Measurements from ENCODE around the gene RBM20. TPM values are rescaled to one million over a fixed set of nuclear protein-coding genes. Genes with fewer than 3 reads are reported as not detected.

Gene RBM20
- total RNA-seq, 4 donors from 2014 or later = 7.4 to 18.4 (median 10.2) TPM

GRCh38 chr10:110735620-110736027 lies 91.5 kb downstream of the RBM20 start:
- ATAC-seq (no peak), DNase-seq (no peak)
- no peaks in the 10 kb centered on the region for H3K36me3 ChIP-seq
- H3K4me3 ChIP-seq = no peak overlapping the region
- TF ChIP-seq CTCF (IDR thresholded peaks at IDR 0.05 in 4 of 5, conservative IDR thresholded peaks at IDR 0.05 in 1 of 5) (no peak), POLR2A (IDR thresholded peaks at IDR 0.05) (no peak)
- in situ Hi-C loops (cut with MboI; ENCODE audit: low sequenced_read_pairs in 4 of 4) = loop anchor here in 1 of 4 donors (5.0 kb wide), 1 partner anchor 157 kb away; no protein-coding TSS in a partner anchor
- H3K9me3 ChIP-seq = no peaks in the 10 kb centered on the region
- H3K27me3 ChIP-seq = no peaks in the 10 kb centered on the region
- H3K4me1 ChIP-seq = peaks cover 10 to 12% of the 10 kb centered on the region in 2 donors
- intact Hi-C loops (cut with DNase I; ENCODE audit: low total_unique reads) = no loop called here
- H3K27ac ChIP-seq = no peak overlapping the region

- H3K27me3 ChIP-seq = no peaks in the 10 kb centered on the region
- H3K9me3 ChIP-seq = no peaks in the 10 kb centered on the region
- H3K4me1 ChIP-seq = peaks cover 10 to 12% of the 10 kb centered on the region in 2 donors
- ATAC-seq (no peak), DNase-seq (no peak)
- H3K27ac ChIP-seq = no peak overlapping the region
- TF ChIP-seq POLR2A (IDR thresholded peaks at IDR 0.05) = no peak
- no peak for TF ChIP-seq CTCF (IDR thresholded peaks at IDR 0.05 in 4 of 5, conservative IDR thresholded peaks at IDR 0.05 in 1 of 5)
- in situ Hi-C loops (cut with MboI; ENCODE audit: low sequenced_read_pairs in 4 of 4) (loop anchor here in 1 of 4 donors (5.0 kb wide), 1 partner anchor 154 kb away; no protein-coding TSS in a partner anchor), intact Hi-C loops (cut with DNase I; ENCODE audit: low total_unique reads) (no loop called here)
- H3K36me3 ChIP-seq = no peaks in the 10 kb centered on the region
- no peak overlapping the region for H3K4me3 ChIP-seq
These were observed 93.9 kb downstream of the RBM20 start for GRCh38 chr10:110737886-110738634.

- TF ChIP-seq POLR2A (IDR thresholded peaks at IDR 0.05) (no peak), CTCF (IDR thresholded peaks at IDR 0.05 in 4 of 5, conservative IDR thresholded peaks at IDR 0.05 in 1 of 5) (no peak)
- no peaks in the 10 kb centered on the region for H3K9me3 ChIP-seq
- in situ Hi-C loops (cut with MboI; ENCODE audit: low sequenced_read_pairs in 4 of 4) = loop anchor here in 2 of 4 donors (5.0 to 10.0 kb wide), 2 partner anchors 145 to 152 kb away; no protein-coding TSS in a partner anchor
- H3K27ac ChIP-seq = no peak overlapping the region
- H3K36me3 ChIP-seq = no peaks in the 10 kb centered on the region
- no peaks in the 10 kb centered on the region for H3K27me3 ChIP-seq
- DNase-seq (no peak), ATAC-seq (no peak)
- intact Hi-C loops (cut with DNase I; ENCODE audit: low total_unique reads) = loop anchor here (10.0 kb wide), 1 partner anchor 85 kb away; no protein-coding TSS in a partner anchor
- H3K4me1 ChIP-seq = peaks cover 0 to 3% of the 10 kb centered on the region in 2 donors
- no peak overlapping the region for H3K4me3 ChIP-seq
These were observed 95.7 kb downstream of the RBM20 start for GRCh38 chr10:110739811-110740271.

DNA sequence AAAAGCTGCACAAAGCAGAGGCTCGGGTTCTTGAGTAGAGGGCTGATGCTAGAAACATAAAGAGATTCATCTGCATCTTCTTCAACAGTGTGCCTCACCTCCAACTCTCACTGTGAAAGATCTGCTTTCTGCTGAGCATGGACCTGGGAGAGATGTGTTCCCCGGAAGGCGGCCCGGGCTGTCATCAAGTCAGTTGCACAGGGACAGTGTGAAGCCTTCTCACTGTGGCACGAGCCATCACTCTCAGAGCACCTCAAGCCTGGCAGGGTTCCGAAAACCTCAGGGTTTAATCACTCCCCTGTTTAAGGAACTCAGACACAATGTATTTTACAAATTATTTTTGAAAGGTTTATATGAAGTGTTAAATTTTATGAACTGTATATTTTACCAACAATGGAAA lies 98.7 kb downstream of the RBM20 start:
- Histone ChIP-seq H3K4me3 (no peak overlapping the region), H3K27ac (no peak overlapping the region), H3K36me3 (no peaks in the 10 kb centered on the region), H3K4me1 (peaks cover 3 to 6% of the 10 kb centered on the region in 2 donors), H3K27me3 (no peaks in the 10 kb centered on the region), H3K9me3 (no peaks in the 10 kb centered on the region)
- DNase-seq (no peak), ATAC-seq (no peak)
- in situ Hi-C loops (cut with MboI; ENCODE audit: low sequenced_read_pairs in 4 of 4) = loop anchor here in 1 of 4 donors (10.0 kb wide), 1 partner anchor 142 kb away; no protein-coding TSS in a partner anchor
- TF ChIP-seq CTCF (IDR thresholded peaks at IDR 0.05 in 4 of 5, conservative IDR thresholded peaks at IDR 0.05 in 1 of 5) = no peak
- TF ChIP-seq POLR2A (IDR thresholded peaks at IDR 0.05) = no peak
- intact Hi-C loops (cut with DNase I; ENCODE audit: low total_unique reads) = loop anchor here (10.0 kb wide), 1 partner anchor 82 kb away; no protein-coding TSS in a partner anchor
